ENCODE data around the gene BEST1.

Gene BEST1

DNA sequence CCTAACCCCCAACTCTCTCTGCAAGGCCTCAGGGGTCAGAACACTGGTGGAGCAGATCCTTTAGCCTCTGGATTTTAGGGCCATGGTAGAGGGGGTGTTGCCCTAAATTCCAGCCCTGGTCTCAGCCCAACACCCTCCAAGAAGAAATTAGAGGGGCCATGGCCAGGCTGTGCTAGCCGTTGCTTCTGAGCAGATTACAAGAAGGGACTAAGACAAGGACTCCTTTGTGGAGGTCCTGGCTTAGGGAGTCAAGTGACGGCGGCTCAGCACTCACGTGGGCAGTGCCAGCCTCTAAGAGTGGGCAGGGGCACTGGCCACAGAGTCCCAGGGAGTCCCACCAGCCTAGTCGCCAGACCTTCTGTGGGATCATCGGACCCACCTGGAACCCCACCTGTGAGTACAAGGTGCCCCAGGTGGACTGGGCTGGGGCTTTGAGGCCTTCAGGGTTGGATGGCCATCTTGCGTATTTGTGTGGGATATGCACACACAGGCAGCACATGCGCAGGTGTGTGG is at the start of gene BEST1:
Gene BEST1 (plus strand): TSS at position 317 of the 513 bp plus-strand sequence. CDS start 1,456 bp downstream, outside the sequence.
- DNase-seq, result peak; percentile 69 to 91 (median 80)
- intact Hi-C loops (cut with DNase I), result no loop called here

DNA sequence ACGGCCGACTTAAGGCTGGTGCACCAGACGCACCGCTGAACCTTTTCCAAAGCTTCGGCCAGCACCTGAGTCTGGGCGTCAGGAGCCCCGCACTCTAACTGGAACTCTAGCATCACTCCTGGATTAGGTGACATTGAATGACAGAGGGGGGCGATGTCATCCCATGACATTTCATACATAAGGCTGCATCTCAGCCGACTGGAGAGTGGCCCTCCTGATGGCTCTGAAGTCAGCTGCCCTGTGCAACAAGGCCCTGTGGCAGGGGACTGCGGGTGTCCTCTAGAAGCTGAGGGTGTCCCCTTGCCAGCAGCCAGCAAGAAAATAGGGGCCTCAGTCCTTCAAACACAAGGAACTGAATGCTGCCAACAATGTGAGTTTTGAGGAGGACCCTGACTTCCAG is 48.8 kb upstream of the BEST1 start:
- intact Hi-C loops (cut with DNase I), result no loop called here
- no peak for DNase-seq

DNA sequence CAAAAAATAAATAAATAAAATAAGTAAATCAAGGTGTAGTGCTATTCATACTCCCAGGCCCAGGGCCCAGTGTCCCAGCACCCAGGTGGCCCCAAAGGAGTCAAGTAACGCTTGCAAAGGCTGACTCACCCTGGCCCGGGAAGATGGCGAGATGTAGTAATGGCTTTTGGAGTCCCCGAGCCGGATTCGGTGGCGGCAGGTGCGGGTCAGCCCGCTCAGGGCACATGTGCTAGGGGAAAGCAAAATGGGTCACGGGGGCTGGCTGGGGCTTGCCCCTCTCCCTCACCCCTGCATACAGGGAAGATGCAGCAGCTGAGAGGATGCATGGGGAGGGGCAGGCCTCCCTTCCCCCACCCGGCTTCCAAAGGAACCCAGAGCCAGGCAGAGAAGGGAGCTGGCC is 47.8 kb upstream of the BEST1 start:
- DNase-seq, result no peak
- intact Hi-C loops (cut with DNase I), result no loop called here

DNA sequence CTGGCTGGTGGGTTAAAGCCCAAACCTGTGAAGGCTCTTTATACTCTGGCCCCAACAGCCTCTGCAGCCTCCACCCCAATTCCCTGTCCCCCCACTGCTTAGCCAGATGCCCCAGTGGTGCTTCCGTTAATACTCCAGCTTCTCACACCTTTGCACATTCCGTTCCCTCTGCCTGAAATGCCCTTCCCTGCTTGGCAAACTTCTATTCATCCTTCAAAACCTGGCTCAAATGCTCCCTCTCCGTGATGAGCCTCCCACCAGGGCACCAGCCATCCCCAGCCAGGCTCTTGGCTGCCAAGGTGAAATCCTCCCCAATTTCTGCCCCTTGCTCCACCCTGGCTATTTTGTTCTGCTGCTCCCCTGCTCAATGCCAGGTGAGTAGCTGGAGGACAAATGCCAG is 46.3 kb upstream of the BEST1 start:
- no peak for DNase-seq
- intact Hi-C loops (cut with DNase I), result no loop called here

DNA sequence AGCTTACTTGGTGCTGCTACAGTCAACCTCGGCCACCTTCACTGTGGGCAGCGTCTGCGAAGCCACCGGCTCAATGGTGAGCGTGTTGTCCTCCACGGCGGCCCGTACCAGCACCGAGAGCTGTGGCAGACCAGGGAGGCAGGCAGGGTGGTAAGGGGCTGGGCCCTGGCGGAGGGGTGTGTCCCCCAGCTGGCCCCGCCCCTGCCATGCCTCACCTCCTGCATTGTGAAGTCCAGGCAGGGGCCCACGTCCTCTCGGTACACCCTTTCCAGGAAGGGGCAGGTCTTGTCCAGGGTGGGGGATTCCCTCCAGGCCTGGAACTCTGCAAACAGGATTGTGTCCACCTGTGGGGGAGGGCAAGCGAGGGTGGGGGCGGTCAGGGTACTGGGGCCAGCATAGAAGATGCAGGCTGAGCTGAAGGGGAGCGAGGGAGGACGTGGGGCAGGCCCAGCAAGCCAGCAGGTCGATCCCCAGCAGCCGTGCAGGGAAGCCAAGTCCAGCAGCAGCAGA is 45.6 kb upstream of the BEST1 start:
- DNase-seq, result no peak
- intact Hi-C loops (cut with DNase I), result no loop called here

DNA sequence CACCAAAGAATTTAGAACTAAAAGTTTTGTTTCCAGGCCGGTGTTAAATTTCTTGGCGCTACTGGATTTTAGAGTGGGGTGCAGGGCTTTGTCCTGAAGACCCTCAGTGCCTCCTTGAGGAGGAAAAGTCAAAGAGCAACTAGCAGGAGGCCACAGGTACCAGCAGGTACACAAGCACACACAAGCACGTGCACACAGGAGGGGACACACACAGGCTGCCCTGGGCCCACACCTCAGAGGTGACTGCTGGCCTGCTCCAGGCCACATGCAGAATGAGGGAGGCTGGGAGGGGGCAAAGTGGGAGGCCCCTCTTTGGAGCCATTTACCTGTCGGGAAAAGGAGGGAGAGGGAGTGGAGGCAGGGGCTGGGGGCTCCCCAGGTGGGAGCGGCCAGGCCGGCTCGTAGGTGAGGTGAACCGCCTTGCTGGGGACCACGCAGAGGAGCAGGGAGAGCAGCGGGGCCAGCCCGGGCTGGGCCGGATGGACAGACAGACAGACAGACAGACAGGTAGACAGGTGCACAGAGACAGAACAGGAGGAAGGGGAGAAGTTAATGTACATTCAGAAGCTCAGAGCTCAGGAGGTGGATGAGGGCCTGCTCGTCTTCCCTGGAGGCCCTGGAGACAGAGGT is 45.0 kb upstream of the BEST1 start:
- intact Hi-C loops (cut with DNase I), result no loop called here
- DNase-seq, result no peak

DNA sequence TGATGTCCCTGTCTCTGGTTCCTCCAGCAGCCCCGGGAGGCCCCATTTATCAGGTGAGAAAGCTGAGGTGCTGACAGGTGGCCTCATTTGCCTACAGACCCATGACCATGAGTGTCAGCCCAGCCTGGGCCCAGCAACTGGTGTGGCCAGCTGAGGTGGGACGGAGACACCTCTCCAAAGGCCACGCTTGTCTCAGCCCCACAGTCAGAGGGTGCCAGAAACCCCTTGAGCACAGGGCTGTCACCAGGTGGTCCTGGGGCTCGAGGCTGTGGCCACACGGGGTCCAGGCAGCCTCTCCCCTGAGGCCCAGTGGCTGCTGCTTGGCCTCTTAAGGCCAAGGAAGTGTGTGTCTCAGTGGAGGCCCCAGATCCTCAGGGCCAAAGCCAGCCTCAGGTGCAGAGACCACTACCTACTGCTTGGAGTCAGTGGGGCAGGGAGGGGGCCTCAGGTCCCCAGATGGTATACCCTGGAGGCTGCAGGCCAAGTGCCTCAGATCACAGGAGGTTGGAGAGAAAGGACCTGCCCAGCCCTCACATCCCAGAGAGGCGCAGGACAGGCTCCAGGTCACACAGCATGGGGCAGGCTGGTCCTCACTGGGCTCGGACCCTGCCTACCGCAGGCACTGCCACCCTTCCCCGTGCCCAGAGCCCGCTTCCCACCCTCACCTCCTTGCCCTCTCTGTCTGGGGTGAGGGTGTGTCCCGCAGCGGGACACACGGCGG is 44.2 kb upstream of the BEST1 start:
- no peak for DNase-seq
- intact Hi-C loops (cut with DNase I), result no loop called here

DNA sequence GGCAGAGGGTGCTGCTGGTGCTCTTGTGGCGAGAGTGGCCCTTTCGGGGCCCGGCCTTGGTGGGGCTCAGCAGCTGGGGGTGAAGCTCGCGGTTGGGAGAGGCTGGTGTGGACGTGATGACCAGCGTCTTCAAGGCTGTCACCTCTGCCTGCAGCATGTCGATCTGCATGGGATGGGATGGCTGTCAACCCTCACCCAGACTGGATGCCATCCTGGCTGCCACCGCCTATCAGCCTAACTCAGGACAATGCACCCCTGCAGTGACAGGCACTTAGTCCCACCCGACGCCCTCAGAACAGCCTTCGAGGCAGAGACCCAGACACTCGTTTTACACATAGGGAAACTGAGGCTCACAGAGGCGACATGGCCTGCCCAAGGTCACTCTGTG is 43.6 kb upstream of the BEST1 start:
- intact Hi-C loops (cut with DNase I), result no loop called here
- DNase-seq, result no peak

DNA sequence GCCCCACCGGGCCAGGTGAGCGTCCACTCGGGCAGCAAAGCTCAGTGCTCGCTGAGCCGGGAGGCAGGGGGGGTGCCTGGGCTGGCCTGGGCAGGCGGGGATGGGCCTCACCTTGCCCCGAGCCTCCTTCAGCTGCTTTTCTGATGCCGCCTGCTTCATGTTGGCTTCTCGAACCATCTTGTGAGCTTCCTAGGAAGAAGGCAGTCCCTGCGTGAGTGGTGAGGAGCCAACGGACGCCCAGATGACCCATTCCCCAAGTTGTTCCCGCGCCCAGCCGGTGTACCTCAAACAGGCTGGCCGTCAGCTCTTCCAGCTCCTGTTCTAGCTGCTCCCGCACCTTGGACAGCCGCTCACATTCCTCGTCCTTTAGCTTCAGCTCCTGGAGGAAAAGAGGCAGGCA is 42.9 kb upstream of the BEST1 start:
- no peak for DNase-seq

DNA sequence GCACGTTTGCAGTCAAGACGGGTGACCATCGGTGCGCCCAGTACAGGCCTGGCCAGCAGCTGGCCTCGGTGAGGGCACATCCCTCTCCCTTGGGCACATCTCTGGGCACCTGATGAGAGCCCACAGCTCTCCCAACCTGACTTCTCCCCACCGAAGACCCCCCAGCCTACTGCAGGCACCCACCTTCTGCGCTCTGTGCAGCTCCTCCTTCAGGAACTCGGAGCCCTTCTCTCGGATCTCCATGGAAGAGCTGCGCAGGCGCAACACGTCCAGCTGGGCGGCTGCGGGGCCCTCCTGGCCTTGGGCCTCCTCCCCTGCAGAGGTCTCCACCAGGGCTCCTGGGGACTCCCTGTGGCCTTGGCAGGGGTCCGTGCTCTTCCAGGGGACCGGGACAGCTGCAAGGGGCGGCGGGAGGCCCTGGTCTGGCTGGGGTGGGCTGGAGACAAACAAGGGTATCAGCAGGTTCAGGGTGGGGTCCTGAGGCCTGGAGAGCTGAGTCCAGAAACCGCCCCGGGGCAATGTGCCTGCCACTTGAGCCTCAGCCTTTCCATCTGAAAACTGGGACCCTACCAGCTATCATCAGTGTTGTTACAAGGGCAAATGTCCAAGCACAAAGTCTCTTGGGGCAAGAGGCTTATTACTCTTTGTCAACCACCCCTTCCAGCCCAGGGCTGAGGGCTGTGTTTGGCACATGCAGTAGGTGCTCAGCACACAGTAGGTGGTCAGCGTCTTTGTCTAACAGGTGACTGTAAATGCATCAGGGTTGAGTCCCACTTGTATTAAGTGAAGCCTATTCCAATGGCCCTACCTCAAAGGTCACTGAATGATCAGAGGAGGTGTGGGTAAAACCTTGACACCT is 42.1 kb upstream of the BEST1 start:
- intact Hi-C loops (cut with DNase I), result no loop called here
- peak in 1 of 42 donors; percentile 2 for DNase-seq

More for the DNA sequence above, 42.9 kb upstream of the BEST1 start:
- intact Hi-C loops (cut with DNase I), result no loop called here

DNA sequence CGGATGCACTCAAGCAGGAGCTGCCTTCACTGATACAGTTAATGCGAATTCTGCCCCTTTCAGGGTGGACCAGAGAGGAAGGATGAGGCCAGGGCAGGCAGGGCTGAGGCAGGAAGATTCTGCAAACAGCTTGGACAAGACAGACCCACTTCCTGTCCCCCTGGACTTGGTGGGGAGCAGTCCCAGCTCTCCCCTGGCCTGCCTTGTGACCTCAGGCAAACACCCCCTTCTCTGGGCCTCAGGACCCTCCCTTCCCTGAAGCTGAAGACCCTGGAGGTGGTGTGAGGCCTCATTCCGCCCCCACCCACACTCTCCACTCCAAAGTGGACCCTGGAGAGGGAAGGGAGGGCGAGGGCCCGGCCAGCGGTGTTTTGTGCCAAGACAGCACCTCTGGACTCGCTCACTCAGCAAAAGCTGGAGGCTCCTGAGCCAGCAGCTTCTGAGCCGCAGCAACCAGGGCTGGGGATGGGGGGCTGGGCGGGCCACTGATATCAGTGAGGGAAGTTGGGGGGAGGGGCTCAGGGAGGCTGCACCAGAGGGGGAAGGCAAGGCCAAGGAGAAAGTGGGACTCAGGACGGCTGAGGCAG is 41.3 kb upstream of the BEST1 start:
- DNase-seq, result peak in 30 of 42 donors; percentile 25 to 73 (median 59)
- intact Hi-C loops (cut with DNase I), result no loop called here

DNA sequence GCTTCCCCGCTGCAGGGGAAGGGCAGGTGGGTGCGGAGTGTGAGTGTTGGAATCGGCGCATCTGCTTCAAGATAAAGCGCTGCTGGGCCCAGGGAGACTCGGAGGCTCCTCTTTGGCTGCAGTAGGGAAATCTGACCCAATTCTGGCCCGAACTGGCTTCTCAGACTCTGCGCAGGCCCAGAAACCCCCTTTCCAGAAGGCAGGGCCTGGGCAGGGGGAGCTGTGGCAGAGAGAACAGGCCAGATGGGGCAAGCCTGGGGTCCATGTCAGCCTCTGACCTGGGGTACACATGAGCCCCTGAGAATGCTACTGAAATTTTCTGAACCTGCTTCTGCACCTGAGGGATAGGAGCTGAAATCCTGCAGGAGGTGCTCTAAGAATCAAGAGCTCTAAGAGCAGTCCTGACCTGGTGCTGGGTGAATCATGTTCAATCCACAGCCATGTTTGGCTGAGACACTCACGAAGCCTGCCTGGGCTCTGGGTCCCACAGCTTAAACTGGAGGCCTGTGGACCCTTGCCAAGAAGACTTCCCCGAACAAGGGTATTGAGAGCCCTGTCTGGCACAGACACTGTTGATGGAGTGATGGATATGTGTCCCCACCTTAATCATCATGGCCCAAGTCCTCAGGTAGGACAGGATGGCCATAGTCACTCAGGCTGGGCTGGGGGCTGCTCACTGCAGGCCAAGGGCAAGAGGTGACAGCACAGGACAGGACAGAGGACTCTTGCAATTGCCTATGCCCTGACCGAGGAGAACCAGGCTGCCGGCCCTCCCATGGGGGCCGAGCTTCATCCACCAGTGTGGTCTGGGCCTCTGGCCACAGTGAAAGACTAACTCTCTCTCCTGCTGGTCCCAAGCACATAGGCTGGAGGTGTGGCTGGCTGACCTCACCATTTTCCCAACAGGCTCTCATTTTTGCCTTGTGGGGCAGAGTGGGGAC is 39.7 kb upstream of the BEST1 start:
- peak in 5 of 42 donors; percentile 4 to 25 (median 6) for DNase-seq
- intact Hi-C loops (cut with DNase I), result no loop called here

DNA sequence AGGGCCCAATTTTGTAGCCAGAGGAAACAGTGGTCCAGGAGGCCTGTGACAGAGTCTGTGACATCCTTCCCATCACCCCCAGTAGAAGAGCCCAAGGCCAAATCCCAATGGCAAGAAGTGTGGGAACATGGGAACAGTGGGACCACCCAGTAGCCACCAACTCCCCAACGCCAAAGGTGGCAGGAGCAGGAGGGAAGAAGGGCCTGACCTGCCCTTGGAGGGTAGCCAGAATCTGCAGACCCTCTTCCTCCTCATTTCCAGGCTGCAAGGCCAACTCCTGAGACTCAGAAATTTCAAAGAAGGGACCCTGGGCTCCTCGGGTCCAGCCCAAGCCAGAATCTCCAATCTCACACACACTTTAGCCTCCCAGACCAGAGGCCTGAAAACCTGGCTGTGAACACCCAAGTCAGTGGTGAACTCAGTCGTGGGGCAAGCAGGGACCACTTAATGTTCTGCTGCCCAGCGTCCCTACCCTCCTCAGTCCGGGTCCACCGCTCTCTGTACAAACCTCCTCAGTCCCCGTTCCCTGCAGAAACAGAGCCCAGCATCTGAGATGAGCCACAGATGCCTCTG is 38.9 kb upstream of the BEST1 start:
- intact Hi-C loops (cut with DNase I), result no loop called here
- DNase-seq, result peak in 3 of 42 donors; percentile 2 to 17 (median 8)

DNA sequence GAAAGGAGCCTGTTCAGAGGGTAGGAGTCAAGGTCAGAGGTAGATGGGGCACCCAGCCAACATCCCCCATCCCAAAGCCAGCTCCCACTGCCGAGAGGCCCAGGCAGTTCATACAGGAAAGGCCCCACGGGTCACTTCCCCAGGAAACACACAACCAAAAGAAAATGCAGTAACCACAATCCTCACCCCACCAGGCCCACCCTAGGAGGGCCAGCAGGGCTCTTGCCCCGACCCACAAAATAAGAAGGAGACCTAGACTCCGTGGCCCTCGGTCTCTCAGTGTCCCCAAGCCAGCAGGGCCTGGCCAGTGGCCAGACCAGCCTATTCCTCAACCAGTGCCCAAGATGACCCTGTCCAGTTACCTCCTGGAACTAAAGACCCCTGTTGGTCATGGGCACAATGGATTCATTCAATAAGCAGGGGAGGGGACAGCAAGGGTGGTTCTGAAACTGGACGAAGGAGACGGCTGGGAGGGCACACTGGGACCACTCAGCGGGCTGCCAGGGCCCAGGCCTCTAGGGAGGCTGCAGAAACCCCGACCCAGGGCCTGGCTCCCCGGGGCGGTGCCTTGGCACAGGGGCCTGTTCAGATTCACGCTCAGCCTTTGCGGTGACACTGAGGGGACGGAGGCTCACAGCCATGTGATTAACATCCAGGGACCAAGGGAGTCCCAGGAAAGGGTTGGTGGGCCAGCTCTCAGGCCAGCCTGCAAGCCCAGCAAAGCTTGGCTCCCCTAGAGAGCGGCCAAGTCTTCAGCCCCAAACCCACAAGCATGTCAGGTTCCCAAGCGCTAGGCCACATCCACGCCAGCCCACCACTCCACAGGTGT is 38.2 kb upstream of the BEST1 start:
- intact Hi-C loops (cut with DNase I), result no loop called here
- peak in 9 of 42 donors; percentile 4 to 30 (median 13) for DNase-seq

DNA sequence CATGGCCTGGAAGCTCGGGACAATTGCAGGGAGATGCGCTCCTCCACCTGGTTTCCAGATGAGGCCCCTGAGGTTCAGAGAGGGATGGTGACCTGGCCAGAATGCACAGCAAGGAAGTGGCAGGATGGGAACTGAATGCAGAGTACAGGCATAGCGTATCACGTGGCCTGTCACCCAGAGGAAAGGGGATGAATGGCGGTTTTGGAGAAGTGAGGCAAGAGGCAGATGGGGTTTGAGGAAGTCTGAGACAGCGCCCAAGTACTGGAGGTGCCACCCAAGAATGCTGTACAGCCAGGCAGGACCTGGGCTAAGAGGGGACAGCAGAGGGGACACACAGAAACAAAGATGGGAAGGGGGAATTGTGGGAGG is 37.6 kb upstream of the BEST1 start:
- DNase-seq, result peak in 18 of 42 donors; percentile 5 to 66 (median 43)
- intact Hi-C loops (cut with DNase I), result no loop called here

DNA sequence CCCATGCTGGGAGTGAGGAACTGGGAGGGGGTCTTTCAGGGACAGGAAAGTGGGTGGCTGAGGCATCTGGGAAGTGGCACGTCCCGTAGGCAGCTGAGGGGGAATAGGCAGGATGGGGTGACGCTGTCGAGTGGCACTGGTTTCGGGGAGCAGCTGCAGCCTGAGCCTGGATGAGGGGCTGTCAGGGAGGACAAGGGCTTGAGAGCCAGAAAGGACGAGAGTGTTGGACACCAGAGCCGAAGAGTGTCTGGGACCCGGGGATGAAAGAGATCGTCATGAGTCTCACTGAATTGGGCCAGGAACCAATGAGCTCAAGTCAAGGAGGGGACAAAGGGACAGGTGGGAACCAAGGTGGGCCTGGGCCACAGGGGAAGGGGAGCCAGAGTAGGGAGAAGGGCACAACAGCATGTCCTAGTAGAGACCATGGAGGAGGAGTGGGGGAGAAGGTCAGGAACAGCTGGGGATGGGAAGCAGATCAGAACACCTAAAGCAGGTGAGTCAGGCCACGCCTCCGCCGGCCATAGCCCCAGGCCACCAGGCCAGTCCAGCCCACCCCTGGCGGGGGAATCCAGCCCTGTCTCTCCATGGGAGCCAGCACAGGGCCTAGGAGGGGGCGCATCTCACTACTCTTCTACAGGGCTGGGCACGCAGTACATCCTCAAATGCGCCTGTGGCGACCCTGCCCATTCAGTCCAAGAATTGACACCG is 37.0 kb upstream of the BEST1 start:
- intact Hi-C loops (cut with DNase I), result no loop called here
- peak in 11 of 42 donors; percentile 3 to 41 (median 10) for DNase-seq
